ENCODE results near the gene LRP1B. TPM values are rescaled to one million over a fixed set of nuclear protein-coding genes. Genes with fewer than 3 reads are reported as not detected.

LRP1B gene
- total and polyA plus RNA-seq, 2 of the 8 experiments (the other 6 are each of a cell fraction or from before 2014, with no cell fraction given) = 0.03 TPM; not detected in 1

- H3K23ac ChIP-seq (ENCODE audit: insufficient read length) = no peak overlapping the region
- H2BK120ac ChIP-seq (replicated peaks; ENCODE audit: low read depth, low read length) = no peak overlapping the region
- no peak overlapping the region for H2BK15ac ChIP-seq (ENCODE audit: low read length)
- CTCF ChIA-PET (ENCODE audit: partially characterized antibody) = no interaction called here
- H2AFZ ChIP-seq (ENCODE audit: low read length) = no peak overlapping the region
- POLR2A ChIA-PET (ENCODE audit: partially characterized antibody) = no interaction called here
- FAIRE-seq = no peak
- no peak overlapping the region for H3K56ac ChIP-seq (replicated peaks; ENCODE audit: insufficient read length, low read depth, low read length)
- H4K5ac ChIP-seq (ENCODE audit: insufficient read length, low read depth, low read length) = no peak overlapping the region
- H3K4me3 ChIP-seq (ENCODE audit: extremely low read depth in 1 of 4, insufficient read depth in 2 of 4, low read depth in 3 of 4, low read length in 4 of 4) = no peak overlapping the region
- no peak overlapping the region for H2BK12ac ChIP-seq (ENCODE audit: low read depth, low read length)
- H3K9ac ChIP-seq (replicated peaks in 1 of 4; ENCODE audit: extremely low read depth in 1 of 4, low read depth in 3 of 4, low read length in 3 of 4) = no peak overlapping the region
- no peak overlapping the region for H4K91ac ChIP-seq (replicated peaks; ENCODE audit: insufficient read length, low read length)
- no peaks in the 10 kb centered on the region for H3K4me1 ChIP-seq (replicated peaks in 1 of 4; ENCODE audit: control insufficient read depth in 3 of 4, insufficient read depth in 4 of 4, low read length in 3 of 4)
- H3K4ac ChIP-seq (replicated peaks; ENCODE audit: insufficient read length, low read depth, low read length) = no peak overlapping the region
- no peaks in the 10 kb centered on the region for H3K23me2 ChIP-seq (ENCODE audit: low read depth, low read length)
- no peak overlapping the region for H4K8ac ChIP-seq (ENCODE audit: extremely low read depth, insufficient read depth, low read length)
- H3K79me1 ChIP-seq (ENCODE audit: low read depth, low read length) = no peaks in the 10 kb centered on the region
- no peak overlapping the region for H3K27ac ChIP-seq (ENCODE audit: low read depth, low read length)
- no peak overlapping the region for H2BK20ac ChIP-seq (ENCODE audit: low read length)
- no peak overlapping the region for H2AK5ac ChIP-seq (ENCODE audit: low read depth, low read length)
- no peak overlapping the region for H3K4me2 ChIP-seq (ENCODE audit: insufficient read depth in 1 of 2, low read depth in 2 of 2, low read length in 2 of 2)
- H3K79me2 ChIP-seq (ENCODE audit: control insufficient read depth in 1 of 2, insufficient read depth in 2 of 2, low read length in 2 of 2) = no peaks in the 10 kb centered on the region
- H3K36me3 ChIP-seq (ENCODE audit: control insufficient read depth in 2 of 4, insufficient read depth in 4 of 4, low read length in 3 of 4) = no peaks in the 10 kb centered on the region
- H3K9me3 ChIP-seq (ENCODE audit: insufficient read depth in 2 of 2, low read depth in 1 of 2, low read length in 1 of 2) = no peaks in the 10 kb centered on the region
- no peaks in the 10 kb centered on the region for H3K27me3 ChIP-seq (replicated peaks in 1 of 4; ENCODE audit: control insufficient read depth in 3 of 4, extremely low read depth in 1 of 4, insufficient read depth in 3 of 4, low read length in 3 of 4)
- no peak for DNase-seq (ENCODE audit: low read depth in 1 of 2, low spot score in 2 of 2)
- H3K18ac ChIP-seq (ENCODE audit: extremely low read depth, low read length) = no peak overlapping the region
- no peaks in the 10 kb centered on the region for H4K20me1 ChIP-seq (replicated peaks in 1 of 2; ENCODE audit: control insufficient read depth in 1 of 2, insufficient read depth in 2 of 2, low read length in 2 of 2)
- no peak overlapping the region for H2BK5ac ChIP-seq (ENCODE audit: low read depth, low read length)
- no peak overlapping the region for H3K14ac ChIP-seq (ENCODE audit: insufficient read length)
- TF ChIP-seq CBX5 (IDR thresholded peaks at IDR 0.05; ENCODE audit: low read depth, low read length) = no peak
- TF ChIP-seq ZNF274 (IDR thresholded peaks at IDR 0.05; ENCODE audit: borderline replicate concordance, extremely low read depth, low read length) = no peak
- no peak for TF ChIP-seq SUZ12 (IDR thresholded peaks at IDR 0.05; ENCODE audit: low read length)
Observed at GRCh38 chr2:140975237-140975636, 1155.6 kb downstream of the LRP1B start.

Measured in H1 (cell line).